AG04449 (cell line): ENCODE measurements around the gene RPLP2.

Source experiments
- CTCF ChIA-PET: fragments of 350-600 bp; formaldehyde crosslinking; extraction: SDS; loops from one replicate; lab custom pipeline; 2021; ENCODE audit warnings: antibody characterized with exemption; lab: Yijun Ruan, JAX
- POLR2A ChIA-PET: fragments of 400-600, 350-600 bp; formaldehyde crosslinking; extraction: SDS; loops from one replicate; lab custom pipeline; 2020; ENCODE audit warnings: antibody characterized with exemption, inconsistent platforms; lab: Yijun Ruan, JAX
- DNase-seq: peaks from one replicate; pipeline ENCODE4 v3.0.0-alpha.2; 2010; ENCODE audit warnings: low read depth, low spot score
- H3K4me3 ChIP-seq: 2 replicates; pipeline ENCODE4 v1.5.1; 2011; ENCODE audit warnings: low read depth, mild to moderate bottlenecking, control low read depth, low read length
- TF ChIP-seq, protein P1 (sequence below): IDR thresholded peaks from one replicate; pipeline ENCODE4 v1.5.1; 2011; ENCODE audit warnings: mild to moderate bottlenecking, moderate library complexity, low read length, control low read depth, inconsistent platforms; ENCODE audit not compliant: insufficient read depth; ENCODE audit errors: missing control alignments

RPLP2 gene

DNA sequence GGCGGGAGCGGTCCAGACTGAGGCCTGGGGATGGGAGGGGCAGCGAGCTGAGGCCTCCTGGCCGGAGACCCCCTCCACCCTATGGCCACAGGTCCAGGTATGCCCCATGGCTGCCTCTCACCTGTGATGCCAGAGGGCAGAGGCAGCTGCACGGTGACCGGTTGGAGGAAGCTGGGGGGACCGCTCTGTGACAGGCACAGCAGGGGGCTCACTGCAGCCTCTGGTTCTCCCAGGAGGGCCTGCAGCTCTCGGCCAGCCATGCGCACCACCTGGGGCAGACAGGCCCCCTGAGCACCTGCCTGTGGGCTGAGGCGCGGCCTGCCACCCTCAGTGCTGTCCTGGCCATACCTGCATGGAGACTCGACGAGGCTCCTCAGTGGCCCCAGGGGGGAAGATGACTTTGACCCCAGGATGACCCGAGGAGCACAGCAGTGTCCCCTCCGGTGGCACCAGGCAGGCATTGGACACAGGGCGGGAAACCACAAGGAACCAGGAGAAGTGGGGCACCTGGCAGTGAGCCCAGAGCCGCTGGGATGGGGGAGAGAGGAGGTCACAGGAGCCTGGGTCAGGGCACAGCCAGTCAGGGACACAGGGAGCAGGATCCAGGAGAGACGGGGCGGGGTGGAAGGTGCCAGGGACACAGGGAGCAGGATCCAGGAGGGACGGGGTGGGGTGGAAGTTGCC is 8.5 kb upstream of the RPLP2 start:
- CTCF ChIA-PET: interaction anchor here (0.8 to 1.0 kb wide), 2 partner anchors 18 kb away, joined by 3 read pairs; partner anchors contain the start of gene PNPLA2
- TF ChIP-seq, protein P1, sequence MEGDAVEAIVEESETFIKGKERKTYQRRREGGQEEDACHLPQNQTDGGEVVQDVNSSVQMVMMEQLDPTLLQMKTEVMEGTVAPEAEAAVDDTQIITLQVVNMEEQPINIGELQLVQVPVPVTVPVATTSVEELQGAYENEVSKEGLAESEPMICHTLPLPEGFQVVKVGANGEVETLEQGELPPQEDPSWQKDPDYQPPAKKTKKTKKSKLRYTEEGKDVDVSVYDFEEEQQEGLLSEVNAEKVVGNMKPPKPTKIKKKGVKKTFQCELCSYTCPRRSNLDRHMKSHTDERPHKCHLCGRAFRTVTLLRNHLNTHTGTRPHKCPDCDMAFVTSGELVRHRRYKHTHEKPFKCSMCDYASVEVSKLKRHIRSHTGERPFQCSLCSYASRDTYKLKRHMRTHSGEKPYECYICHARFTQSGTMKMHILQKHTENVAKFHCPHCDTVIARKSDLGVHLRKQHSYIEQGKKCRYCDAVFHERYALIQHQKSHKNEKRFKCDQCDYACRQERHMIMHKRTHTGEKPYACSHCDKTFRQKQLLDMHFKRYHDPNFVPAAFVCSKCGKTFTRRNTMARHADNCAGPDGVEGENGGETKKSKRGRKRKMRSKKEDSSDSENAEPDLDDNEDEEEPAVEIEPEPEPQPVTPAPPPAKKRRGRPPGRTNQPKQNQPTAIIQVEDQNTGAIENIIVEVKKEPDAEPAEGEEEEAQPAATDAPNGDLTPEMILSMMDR: no peak
- POLR2A ChIA-PET: no interaction called here
- H3K4me3 ChIP-seq: no peak overlapping the region
- no peak for DNase-seq

DNA sequence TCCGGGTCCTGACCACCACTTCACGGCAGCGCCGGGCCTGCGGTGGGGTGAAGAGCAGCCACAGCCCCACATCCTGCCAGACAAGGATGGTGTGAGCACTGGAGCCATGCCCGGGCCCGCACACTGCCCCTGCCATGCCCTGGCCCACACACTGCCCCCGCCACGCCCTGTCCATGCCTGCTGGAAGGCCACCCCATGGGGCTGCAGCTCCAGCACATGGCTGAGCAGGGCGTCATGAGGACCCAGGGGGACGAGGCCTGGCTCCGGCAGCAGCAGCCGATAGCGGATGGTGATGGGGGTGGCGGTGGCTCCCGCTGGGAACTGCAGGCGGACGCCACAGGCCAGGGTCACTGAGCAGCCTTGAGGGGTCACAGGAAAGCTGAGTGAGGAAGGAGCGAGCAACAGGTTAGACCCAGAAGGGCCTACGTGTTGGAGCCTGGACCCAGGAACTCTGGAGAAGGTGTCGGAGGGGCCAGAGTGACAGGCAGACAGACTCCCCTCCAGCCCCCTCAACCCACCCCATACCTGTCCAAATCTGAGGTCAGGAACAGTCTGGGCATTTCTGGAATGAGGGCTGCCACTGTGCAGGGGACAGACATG is 7.6 kb upstream of the RPLP2 start:
- no peak overlapping the region for H3K4me3 ChIP-seq
- TF ChIP-seq, protein P1: no peak
- DNase-seq: no peak
- ChIA-PET POLR2A (no interaction called here), CTCF (no interaction called here)

DNA sequence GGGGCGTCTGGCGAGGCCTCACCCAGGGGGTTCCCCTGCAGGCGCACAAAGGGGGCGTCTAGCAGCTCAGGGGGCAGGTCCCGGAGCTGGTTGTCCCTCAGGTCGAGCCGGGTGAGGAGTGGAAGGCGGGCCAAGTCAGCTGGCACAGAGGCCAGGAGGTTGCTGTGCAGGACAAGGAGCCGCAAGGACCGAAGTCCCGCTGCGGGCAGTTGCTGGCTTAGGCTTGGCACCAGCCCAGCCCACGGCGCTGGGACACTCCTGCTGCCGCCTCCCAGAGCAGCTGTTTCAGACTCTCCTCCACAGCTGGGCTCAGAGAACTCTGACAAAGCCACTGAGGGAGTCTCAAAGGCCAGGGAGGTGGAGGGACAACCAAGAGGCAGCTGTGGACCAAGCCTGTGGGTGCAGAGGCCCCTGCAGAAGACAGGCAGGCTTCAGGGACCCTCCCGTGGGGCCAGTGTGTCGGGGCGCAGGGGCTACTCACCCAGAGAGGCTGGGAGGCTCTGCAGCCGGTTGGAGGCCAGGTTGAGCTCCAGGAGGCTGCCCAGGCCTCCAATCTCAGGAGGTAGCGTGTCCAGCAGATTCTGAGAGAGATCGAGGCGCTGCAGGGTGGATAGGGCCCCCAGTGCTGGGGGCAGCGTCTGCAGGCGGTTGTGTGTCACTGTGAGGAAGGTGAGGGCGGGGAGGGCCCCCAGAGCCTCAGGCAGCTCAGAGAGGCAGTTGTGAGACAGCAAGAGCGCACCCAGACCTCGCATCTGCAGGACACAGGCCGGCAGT is 6.9 kb upstream of the RPLP2 start:
- ChIA-PET CTCF (no interaction called here), POLR2A (no interaction called here)
- H3K4me3 ChIP-seq: peak overlapping the region; percentile 63
- TF ChIP-seq, protein P1: no peak
- DNase-seq: no peak

DNA sequence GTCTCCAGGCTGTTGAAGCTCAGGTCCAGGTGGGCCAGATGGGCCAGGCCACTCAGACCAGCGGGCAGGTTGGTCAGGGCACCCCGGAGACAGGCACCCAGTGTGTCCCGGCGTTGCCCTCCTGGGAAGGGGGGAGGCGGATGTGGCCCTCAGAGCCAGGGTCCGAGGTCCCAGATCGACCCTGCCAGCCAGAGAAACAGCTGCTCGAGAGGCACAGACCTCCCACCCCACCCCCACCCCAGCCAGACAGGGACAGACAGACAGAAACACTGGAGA is 6.4 kb upstream of the RPLP2 start:
- CTCF ChIA-PET: no interaction called here
- no peak for DNase-seq
- peak overlapping the region; percentile 63 for H3K4me3 ChIP-seq
- POLR2A ChIA-PET: interaction anchor here (1.3 kb wide), 1 partner anchor 8 kb away, joined by 11 read pairs; no protein-coding TSS in a partner anchor
- TF ChIP-seq, protein P1: no peak

DNA sequence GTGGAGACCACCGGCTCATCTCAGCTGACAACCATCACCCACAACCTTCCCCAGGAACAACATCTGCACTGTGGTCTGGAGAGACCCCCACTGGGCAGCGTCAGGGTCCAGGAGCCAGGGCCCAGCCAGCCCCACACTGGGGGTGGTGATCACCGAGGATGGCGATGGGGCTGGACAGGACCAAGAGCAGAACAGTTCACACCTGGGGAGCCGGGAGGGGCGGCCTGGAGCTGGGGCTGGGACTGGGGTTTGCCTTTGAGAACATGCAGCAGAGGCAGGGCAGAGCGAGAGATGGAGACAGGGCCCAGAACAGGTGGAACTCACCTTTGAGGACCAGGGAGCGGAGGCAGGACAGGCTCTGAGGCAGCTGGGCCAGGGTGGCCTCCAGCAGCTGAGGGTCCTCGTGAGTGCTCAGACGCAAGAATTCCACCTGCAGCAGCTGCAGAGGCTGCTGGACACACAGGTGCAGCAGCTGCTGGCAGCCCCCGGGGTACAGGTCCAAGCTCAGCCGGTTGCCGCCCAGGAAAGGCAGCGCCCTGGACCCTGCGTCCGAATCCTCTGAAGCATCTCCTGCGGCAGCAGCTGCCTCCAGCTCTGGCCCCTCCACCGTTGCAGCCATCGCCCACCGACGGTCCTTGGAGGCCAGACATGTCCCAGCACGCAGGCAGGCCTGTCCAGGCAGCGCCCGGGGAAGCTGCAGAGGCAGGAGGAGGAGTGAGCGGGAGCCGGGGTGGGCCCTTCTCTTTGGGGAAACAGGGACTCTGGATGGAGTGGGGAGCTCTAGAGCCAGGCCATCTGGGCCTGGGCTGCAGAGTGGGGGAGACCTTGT is 5.8 kb upstream of the RPLP2 start:
- no peak for DNase-seq
- TF ChIP-seq, protein P1: no peak
- POLR2A ChIA-PET: interaction anchor here (0.5 to 1.3 kb wide), 2 partner anchors 8 to 39 kb away, joined by 3 to 11 read pairs; no protein-coding TSS in a partner anchor
- peak overlapping the region; percentile 63 for H3K4me3 ChIP-seq
- CTCF ChIA-PET: no interaction called here

DNA sequence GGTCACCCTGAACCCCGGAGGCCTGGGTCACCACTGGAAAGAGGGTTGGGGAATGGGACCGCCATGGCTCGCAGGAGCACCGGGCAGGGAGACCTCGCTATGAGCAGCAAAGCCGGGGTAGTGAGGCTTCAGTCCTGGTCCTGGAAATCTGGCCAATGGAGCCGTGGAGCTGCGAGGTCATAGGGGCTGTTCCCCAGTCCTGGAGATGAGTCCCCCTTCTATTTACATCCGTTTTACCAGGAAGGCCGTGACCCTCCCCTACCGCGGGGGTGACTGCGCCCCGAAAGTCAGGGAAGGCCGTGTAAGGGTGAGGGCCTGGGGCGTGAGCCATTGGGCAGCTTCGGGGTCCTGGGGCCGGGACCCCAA is 5.2 kb upstream of the RPLP2 start:
- ChIA-PET CTCF (no interaction called here), POLR2A (interaction anchor here (0.5 to 1.9 kb wide), 3 partner anchors 9 to 39 kb away, joined by 3 to 11 read pairs (median 6); partner anchors contain the start of gene PNPLA2)
- TF ChIP-seq, protein P1: no peak
- DNase-seq: no peak
- H3K4me3 ChIP-seq: peak overlapping the region; percentile 63
